GM19351 (cell line): ENCODE data around the gene CCDC86.

Experiments used
- ATAC-seq: cut with Tn5 transposase; IDR thresholded peaks from one replicate; pipeline ENCODE4 v1.9.1; 2021; ENCODE audit warnings: mild to moderate bottlenecking, moderate library complexity; ENCODE audit not compliant: unreplicated experiment

CCDC86 gene

DNA sequence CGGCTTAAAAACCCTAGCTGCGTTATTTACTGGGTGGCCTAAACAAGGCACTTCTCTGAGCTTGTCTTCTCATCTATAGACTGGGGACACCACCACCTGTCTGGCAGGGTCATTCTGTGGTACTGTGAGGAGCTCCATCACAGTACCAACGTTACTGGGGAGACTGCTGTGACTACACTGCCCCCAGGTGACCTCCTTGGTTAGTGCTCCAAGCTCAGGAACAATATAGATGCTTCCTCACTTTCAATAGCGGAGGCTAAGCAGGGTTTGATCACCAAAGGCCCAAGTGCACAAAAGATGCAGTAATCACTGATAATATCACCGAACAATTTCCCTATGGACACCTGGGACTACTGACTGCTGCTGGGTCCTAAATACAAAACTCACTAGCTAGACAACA is 45.6 kb downstream of the CCDC86 start:
- ATAC-seq, result no peak

DNA sequence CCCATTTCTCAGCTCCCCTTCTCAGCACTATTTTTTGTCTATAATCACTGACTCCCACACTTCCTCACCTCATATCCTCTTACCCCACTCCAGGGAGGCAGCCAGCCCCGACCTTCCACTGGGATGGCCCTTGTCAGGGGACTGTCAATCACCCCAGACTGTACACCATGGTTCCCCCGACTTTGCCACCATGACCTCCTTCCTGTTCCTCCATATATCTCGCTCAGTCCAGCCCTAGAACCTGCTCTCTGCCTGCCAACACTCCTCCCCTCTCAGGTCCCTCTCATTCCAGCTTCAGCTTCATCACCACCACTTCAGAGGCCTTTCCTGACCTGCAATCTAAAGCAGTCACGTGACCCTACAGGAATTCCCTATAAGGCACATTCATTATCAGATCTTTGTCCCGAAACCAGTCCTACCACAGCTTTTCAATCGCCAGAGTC is 48.0 kb downstream of the CCDC86 start:
- ATAC-seq, result no peak

DNA sequence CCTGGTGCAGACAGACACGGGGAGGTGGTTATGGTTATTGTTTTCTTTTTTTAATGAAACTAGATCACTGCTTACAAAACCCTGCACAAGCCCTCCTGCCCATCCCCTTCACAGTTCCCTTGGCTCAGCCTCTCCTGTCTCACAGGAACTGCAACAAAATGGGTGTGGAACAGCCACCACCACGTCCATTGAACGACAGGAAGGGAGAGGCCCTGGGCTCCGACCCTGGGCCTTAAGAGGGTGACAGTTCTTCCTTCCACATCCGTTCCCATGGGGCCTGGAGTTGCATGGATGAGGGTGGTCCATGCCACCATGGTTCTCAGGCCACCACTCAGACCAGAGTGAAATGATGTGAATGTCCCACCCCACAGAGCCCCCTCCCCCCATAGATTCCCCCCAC is 48.8 kb downstream of the CCDC86 start:
- no peak for ATAC-seq

DNA sequence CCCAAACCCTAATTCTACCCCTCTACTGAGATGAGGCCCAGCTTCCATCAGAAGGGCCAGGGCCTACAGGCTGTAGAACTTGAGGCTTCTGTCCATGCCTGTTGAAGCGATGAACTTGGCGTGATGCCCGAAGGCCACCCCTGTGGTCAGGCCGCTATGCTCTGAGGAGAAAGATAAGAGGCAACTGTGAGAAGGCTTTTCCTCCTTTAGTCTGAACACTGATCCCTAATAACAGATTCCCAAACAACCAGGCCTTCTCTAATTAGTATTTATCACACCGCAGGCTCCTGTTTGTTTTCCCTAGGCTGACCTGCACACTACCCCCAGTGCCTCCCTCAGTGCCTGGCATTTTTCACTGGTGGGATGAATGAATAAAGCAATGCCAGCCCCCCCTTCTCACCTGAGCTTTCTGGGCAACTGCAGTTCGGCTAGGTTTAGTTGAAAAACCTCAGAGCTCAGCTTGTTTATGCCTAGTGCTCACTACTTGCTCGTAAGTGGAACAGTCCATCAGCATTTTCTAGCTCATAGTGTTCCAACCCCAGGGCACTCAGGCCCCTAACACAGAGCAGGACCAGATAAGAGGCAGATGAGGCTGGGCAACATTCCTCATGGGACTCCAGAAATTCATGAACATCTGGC is 49.3 kb downstream of the CCDC86 start:
- no peak for ATAC-seq

DNA sequence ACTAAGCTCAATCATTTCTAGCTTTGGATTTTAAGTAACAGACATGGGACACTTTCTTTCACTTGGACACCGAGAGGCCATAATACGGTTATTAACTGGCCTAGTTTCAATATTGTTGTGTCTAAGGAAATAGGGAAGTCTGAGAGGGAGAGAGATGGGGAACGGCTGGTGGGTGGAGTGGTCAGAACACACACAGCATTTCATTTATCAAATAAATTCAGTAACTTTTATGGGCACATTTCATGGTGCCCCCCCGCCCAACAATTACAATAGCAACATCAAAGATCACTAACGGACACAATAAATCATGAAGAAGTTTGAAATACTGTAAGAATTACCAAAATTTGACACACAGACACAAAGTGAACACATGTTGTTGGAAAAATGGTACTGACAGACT is 53.8 kb downstream of the CCDC86 start:
- no peak for ATAC-seq

DNA sequence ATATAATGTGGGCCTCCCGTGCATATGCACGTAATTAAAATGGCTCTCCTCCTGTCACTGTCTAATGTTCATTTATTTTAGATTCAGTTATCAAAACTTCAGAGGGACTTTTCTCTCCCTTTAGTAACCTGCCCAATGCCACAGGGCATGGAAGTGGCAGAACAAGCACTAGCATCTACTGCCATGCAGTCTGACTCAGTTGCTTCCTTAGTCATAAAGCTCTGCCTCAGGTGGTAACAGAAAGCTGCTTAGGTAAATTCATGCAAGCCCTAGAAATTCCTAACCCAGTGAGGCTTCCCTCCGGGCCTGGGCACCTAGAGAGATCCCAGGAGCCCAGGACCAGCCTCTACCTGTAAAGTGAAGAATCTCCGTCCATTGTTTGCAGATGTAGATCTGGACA is 55.6 kb downstream of the CCDC86 start:
- ATAC-seq, result no peak

DNA sequence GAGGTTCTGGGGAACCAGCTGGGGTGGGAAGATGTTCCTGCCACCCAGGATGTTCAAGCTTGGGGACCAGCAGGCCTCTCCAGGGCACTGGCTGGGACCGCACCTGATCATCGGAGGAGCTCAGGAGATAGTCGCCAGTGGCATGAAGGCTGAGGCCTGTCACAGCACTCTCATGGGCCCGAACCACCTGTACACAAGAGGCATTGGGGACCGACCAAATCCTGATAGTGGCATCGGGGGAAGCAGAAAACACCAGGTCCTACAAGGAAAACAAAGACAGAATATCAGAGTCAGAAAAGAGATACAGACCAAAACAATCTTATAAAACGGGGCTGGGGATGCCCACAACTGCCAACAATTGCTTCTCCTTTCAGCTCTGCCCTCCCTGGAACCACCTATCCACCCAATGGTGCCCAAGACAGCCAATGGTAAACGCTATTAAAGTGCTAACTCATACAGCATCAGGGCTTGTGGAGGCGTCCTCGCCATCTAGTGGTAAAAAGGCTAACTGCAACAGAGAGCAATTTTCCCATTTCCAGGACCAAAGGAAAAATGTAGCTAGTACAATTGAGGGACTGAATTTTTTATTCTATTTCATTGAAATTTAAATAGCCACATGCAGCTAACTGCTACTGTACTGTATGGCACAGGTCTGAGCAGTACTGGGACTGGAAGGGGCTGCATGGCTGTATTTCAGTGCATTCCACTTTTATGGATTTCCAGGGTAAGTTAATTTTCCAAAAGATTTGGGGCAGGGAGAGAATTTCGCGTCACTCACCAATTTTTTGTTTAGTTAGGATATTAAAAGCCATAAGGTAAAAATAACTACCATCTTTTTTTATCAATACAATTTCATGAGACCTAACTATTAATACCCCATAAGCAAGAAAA is 57.4 kb downstream of the CCDC86 start:
- no peak for ATAC-seq

DNA sequence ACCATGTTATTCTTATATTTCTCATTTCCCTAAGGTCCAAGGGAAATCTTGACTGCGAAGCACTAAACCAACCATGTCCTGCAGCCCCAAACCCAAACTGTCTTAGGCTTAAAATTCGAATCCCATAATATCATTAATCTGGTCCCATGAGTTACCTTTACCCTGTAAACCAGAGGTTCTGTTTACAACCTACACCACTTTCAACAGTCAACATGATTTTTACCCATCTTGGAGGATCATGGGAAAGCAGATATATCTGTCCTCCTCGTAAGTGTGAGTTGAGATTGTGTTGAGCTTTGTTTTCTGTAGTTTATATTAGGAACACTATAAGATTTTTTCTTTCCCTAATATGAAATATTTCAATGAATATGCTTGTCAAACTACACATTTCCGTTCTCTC is 58.1 kb downstream of the CCDC86 start:
- ATAC-seq, result no peak
